HG02884 (cell line): ENCODE data around the gene CNTNAP5.
"Not testable (repeated sequence)": the region's sequence is repeated elsewhere in the genome, so short reads cannot be mapped to it uniquely, and the experiment has no call there.

Experiments
- ATAC-seq: cut with Tn5 transposase; IDR thresholded peaks from one replicate; pipeline ENCODE4 v1.9.1; 2021; ENCODE audit warnings: mild to moderate bottlenecking, moderate library complexity; ENCODE audit not compliant: unreplicated experiment

Gene CNTNAP5

GRCh38 chr2:124407836-124408534 lies 382.9 kb downstream of the CNTNAP5 start:
- not testable (repeated sequence) for ATAC-seq

- ATAC-seq, result no peak
These were observed 399.0 kb downstream of the CNTNAP5 start for GRCh38 chr2:124424074-124424473.

GRCh38 chr2:124426122-124426521 lies 401.0 kb downstream of the CNTNAP5 start:
- no peak for ATAC-seq

GRCh38 chr2:124426625-124427024 lies 401.5 kb downstream of the CNTNAP5 start:
- ATAC-seq, result no peak

DNA sequence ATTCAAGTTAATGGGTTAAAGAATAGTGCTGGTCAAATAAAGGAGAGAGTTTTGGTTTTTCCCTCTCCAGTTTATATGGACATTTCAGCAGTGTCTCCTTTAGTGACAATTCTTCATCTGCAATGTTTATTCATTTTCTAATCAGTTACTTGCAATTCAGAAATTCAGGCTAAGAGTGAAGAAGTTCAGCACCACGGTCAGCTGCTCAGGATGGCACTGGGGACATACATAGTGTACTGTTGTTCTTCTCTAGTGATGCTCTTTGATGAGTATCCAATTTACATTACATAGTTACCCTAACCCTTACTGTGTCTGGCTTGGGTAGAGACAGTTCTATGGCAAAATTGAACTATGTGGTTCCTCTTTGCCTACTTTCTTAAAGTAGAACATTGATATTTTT lies 412.7 kb downstream of the CNTNAP5 start:
- ATAC-seq, result no peak

DNA sequence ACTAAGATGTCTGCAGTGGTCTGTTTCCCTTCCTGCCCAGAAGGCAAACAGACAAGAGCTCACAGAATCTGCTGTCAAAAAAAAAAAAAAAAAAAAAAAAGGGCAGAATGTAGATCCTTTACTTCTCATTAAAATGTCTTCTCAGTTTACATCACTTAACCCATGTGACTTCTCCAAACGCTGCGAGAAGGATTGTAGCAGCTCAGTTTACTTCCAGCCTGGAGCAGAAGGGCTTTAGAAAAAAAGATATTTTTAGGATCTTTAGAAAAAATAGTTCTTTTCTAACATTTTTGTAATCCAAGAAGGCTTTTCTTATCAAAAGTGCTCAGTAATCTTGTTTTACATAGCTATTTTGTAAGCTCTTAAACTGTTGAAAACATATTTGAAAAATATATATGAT lies 425.4 kb downstream of the CNTNAP5 start:
- no peak for ATAC-seq

DNA sequence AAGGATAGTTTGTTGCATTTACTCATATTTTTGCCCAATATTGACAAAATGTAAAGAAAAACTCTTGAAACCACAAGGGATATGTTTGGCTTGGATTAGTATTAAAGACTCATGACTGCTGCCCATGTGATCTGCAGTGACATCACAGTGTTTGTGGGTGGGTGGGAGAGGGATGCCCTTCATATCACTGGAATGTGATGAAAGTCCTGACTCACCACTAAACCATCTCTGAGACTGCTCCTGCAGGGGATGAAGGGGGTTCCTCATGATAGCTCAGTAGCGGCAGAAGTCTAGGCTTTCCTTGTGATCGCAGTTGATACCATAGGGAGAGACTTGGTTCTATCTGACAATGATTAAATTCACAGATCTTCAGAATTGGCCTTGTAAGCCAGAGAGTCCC lies 451.2 kb downstream of the CNTNAP5 start:
- no peak for ATAC-seq

GRCh38 chr2:124478761-124479160 lies 453.7 kb downstream of the CNTNAP5 start:
- ATAC-seq, result no peak

GRCh38 chr2:124480958-124481357 lies 455.9 kb downstream of the CNTNAP5 start:
- no peak for ATAC-seq

- no peak for ATAC-seq
These were observed 457.0 kb downstream of the CNTNAP5 start for GRCh38 chr2:124482044-124482443.

- ATAC-seq, result no peak
These were observed 457.5 kb downstream of the CNTNAP5 start for GRCh38 chr2:124482551-124482950.

GRCh38 chr2:124485659-124486058 lies 460.6 kb downstream of the CNTNAP5 start:
- ATAC-seq, result no peak

DNA sequence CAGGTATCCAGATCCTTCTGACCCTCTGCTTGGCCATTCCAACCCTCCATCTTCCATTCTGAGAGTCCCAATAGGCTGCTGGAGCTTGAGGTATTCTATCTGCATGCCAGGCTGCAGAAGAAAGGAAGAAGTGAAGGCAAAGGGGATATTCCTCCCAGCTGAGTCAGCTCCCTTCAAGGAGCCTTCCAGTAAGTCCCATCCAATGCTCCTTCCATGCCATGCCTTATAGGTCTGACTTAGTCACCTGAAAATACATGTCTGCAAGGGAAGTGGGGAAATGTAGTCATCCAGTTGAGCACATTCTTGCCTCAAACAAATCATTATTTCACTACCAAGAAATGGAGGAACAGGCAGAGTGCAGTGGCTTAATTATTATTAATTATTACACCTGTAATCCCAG lies 464.6 kb downstream of the CNTNAP5 start:
- no peak for ATAC-seq

DNA sequence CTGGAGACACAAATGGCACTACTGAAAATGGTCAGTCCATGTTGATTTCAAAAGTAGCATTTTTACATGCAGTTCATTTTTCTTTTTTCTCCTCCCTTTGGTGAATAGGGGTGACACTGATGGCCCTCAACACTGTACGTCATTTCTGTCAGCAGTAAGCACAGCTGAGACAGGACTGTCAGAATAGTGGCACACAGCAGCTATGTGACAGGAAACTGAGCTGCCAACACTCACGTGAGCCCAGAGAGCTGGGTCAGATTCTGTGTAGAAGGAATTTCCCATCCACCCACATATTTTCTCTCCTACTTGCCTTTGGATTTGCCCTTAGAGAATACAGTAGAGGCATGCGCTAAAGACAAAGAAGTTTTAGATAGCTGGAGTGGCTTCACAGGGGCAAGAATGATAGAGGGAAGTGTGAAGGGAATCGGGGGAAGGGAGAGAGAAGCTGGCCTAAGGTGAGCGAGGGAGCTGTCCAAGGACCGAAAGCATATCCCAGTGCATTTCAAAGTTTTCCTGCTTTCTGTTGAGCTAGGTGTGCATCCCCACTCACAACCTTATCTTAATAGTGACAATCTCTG lies 476.6 kb downstream of the CNTNAP5 start:
- no peak for ATAC-seq

DNA sequence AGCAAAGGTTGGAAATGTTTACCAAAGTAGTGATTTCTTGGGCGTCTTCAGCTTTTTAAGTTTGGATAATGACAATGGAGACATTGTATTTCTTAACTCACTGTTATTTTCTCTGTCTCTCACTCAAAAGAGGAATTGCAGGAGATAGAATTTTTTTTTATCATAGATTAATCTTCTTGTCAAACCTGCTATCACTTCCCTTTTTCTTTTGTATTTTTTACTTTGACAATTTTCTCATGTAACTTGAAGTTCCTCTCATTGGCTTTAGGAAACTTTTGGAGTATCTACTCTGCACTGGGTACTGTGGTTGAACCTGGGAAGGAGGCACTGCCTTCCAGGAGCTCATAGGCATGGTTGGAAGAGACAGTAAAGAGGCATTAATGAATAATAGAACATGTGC lies 489.1 kb downstream of the CNTNAP5 start:
- no peak for ATAC-seq

GRCh38 chr2:124520953-124521352 lies 495.9 kb downstream of the CNTNAP5 start:
- ATAC-seq, result no peak

DNA sequence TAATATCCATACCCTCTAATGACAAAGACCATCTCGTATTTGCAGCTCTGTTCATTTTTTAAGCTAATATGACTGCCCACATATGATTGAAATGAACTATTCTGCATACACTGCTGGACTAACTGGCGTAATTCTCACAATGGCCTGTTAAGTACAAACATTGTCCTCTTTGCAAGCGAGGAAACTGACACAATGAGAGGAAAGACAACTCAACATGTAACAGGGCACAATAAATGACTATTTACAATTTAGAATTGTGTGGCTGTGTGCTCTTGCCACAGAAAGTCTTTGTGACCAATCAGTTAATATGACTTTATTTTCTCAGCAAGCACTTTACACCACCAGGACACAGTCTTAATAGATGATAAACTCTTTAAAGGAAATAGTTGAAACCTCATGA lies 498.0 kb downstream of the CNTNAP5 start:
- ATAC-seq, result no peak

- no peak for ATAC-seq
These were observed 499.2 kb downstream of the CNTNAP5 start for GRCh38 chr2:124524155-124524915.

DNA sequence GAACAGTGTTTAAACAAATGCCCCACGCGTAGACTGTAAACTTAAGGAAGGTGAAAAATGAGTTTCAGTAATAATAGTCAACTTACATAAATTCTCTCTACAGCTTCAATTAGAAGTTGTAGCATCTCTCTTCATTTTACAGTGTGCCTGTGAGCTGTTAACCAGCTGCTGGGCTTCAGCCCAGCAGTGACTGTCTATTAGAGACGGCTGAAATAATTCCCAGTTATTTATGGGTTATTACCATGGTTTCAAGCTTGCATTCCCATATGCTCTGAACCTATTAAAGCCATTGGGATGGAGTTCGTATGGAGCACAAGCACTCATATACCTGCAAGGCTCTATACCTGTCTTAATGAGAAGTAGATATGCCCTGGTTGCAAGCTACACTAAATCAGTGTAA lies 501.1 kb downstream of the CNTNAP5 start:
- no peak for ATAC-seq

DNA sequence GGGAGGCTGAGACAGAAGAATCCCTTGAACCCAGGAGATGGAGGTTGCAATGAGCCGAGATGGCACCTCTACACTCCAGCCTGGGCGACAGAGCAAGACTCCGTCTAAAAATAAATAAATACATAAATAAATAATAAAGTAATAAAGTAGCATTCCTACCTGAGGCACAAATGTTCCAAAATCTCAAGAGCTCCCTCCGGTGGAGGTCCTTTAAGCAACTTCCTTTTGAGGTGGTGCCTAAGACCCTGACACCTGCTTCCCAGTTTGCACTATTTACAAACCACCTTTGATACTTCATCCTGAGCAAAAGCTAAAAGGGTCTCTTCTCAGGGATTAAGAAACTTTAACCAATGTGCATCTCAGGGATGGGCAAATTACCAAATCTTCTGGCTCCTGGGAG lies 505.1 kb downstream of the CNTNAP5 start:
- ATAC-seq, result no peak

GRCh38 chr2:124533226-124533954 lies 508.3 kb downstream of the CNTNAP5 start:
- ATAC-seq, result no peak
